HG03025 (cell line): Measurements from ENCODE around the gene PXN.

Experiments
- ATAC-seq: cut with Tn5 transposase; IDR thresholded peaks from one replicate; pipeline ENCODE4 v1.9.1; 2021; ENCODE audit warnings: mild to moderate bottlenecking, moderate library complexity; ENCODE audit not compliant: unreplicated experiment, low FRiP score

The PXN gene

GRCh38 chr12:120183211-120183631 is 82.3 kb downstream of the PXN start:
- no peak for ATAC-seq

GRCh38 chr12:120181991-120182631 is 83.4 kb downstream of the PXN start:
- no peak for ATAC-seq

GRCh38 chr12:120180975-120181374 is 84.6 kb downstream of the PXN start:
- ATAC-seq, result no peak

- ATAC-seq, result no peak
Measured at GRCh38 chr12:120175537-120175936, 90.0 kb downstream of the PXN start.

- no peak for ATAC-seq
Measured at GRCh38 chr12:120175062-120175461, 90.5 kb downstream of the PXN start.

- ATAC-seq, result no peak
Measured at GRCh38 chr12:120172053-120172452, 93.5 kb downstream of the PXN start.

- ATAC-seq, result no peak
Measured at GRCh38 chr12:120170631-120171030, 94.9 kb downstream of the PXN start.

- no peak for ATAC-seq
Measured at GRCh38 chr12:120169946-120170345, 95.6 kb downstream of the PXN start.

GRCh38 chr12:120168337-120168736 is 97.2 kb downstream of the PXN start:
- ATAC-seq, result no peak

GRCh38 chr12:120167529-120168095 is 97.9 kb downstream of the PXN start:
- no peak for ATAC-seq

GRCh38 chr12:120164293-120164692 is 101.2 kb downstream of the PXN start:
- no peak for ATAC-seq

- no peak for ATAC-seq
Measured at GRCh38 chr12:120162763-120163162, 102.8 kb downstream of the PXN start.

- ATAC-seq, result no peak
Measured at GRCh38 chr12:120161852-120162251, 103.7 kb downstream of the PXN start.
